ENCODE data around the gene FASN.

Gene FASN

GRCh38 chr17:82086941-82087906 lies 10.8 kb downstream of the FASN start:
- no peak for TF ChIP-seq CTCF (conservative IDR thresholded peaks at IDR 0.05; ENCODE audit: control insufficient read depth, insufficient read depth, low read depth, low read length)
- H3K4me3 ChIP-seq (ENCODE audit: control insufficient read depth, low read depth, low read length) = no peak overlapping the region
- no peak for DNase-seq (ENCODE audit: low read depth)

- no peak overlapping the region for H3K4me3 ChIP-seq (ENCODE audit: control insufficient read depth, low read depth, low read length)
- DNase-seq (ENCODE audit: low read depth) = no peak
- TF ChIP-seq CTCF (conservative IDR thresholded peaks at IDR 0.05; ENCODE audit: control insufficient read depth, insufficient read depth, low read depth, low read length) = no peak
Observed at GRCh38 chr17:82085931-82086764, 11.9 kb downstream of the FASN start.

GRCh38 chr17:82085031-82085861 lies 12.8 kb downstream of the FASN start:
- H3K4me3 ChIP-seq (ENCODE audit: control insufficient read depth, low read depth, low read length) = no peak overlapping the region
- DNase-seq (ENCODE audit: low read depth) = no peak
- TF ChIP-seq CTCF (conservative IDR thresholded peaks at IDR 0.05; ENCODE audit: control insufficient read depth, insufficient read depth, low read depth, low read length) = no peak

GRCh38 chr17:82084373-82085030 lies 13.5 kb downstream of the FASN start:
- no peak for TF ChIP-seq CTCF (conservative IDR thresholded peaks at IDR 0.05; ENCODE audit: control insufficient read depth, insufficient read depth, low read depth, low read length)
- DNase-seq (ENCODE audit: low read depth) = no peak
- no peak overlapping the region for H3K4me3 ChIP-seq (ENCODE audit: control insufficient read depth, low read depth, low read length)

GRCh38 chr17:82083533-82084359 lies 14.3 kb downstream of the FASN start:
- no peak for DNase-seq (ENCODE audit: low read depth)

More at GRCh38 chr17:82083533-82084359, 14.3 kb downstream of the FASN start:
- no peak overlapping the region for H3K4me3 ChIP-seq (ENCODE audit: control insufficient read depth, low read depth, low read length)
- no peak for TF ChIP-seq CTCF (conservative IDR thresholded peaks at IDR 0.05; ENCODE audit: control insufficient read depth, insufficient read depth, low read depth, low read length)

Measured in fibroblast of mammary gland (primary cell).